ENCODE data around the gene PSTPIP1. TPM values are rescaled to one million over a fixed set of nuclear protein-coding genes. Genes with fewer than 3 reads are reported as not detected.

Gene PSTPIP1
- polyA plus RNA-seq, 1 donor from 2014 or later, result not detected

DNA sequence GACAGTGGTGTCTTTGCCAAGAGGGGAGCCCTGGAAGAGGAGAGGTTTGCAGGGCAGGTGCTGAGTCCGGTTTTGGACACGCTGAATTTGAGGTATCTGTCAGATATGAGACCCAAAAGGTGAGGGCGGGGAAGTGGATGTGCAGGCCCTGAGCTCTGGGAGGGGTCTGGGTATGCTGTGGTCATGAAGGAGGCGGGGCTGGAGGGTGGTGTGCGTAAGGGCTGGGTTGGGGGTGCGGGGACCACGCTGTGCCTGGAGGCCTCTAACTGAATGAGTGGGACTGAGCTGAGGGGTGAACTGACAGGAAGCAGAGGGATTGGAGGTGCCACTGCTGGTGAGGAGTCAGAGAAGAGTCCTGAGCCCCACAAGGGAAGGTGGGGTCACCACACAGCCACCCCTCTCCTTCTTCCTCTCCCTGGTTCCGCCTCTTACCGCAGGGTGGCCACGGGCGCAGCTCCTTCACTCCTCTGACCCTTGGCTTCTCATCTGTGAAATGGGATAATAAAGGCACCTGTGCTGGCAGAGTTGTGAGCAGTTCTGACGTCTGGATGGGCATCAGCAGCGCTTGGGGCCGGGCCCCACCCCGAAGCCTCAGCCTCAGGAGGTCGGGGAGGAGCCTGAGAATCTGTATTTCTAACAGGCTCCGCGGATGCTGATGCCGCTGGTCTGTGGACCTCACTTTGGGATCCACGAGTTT, 28.8 kb downstream of the PSTPIP1 start:
- no peaks in the 10 kb centered on the region for H3K79me2 ChIP-seq (replicated peaks; ENCODE audit: insufficient read depth, low read length)
- no peaks in the 10 kb centered on the region for H3K9me3 ChIP-seq (ENCODE audit: low read length)
- H3K4me3 ChIP-seq (ENCODE audit: low read length), result no peak overlapping the region
- H3K27ac ChIP-seq (ENCODE audit: low read length), result no peak overlapping the region
- TF ChIP-seq RAD21 (conservative IDR thresholded peaks at IDR 0.05) (no peak), POLR2AphosphoS5 (IDR thresholded peaks at IDR 0.05) (no peak), EZH2 (IDR thresholded peaks at IDR 0.05; ENCODE audit: borderline replicate concordance, insufficient read depth, low read length, poor library complexity, severe bottlenecking) (no peak), MXI1 (conservative IDR thresholded peaks at IDR 0.05; ENCODE audit: poor library complexity, severe bottlenecking) (no peak), SMC3 (conservative IDR thresholded peaks at IDR 0.05; ENCODE audit: poor library complexity) (no peak), TAF1 (IDR thresholded peaks at IDR 0.05; ENCODE audit: low read depth) (no peak), EP300 (conservative IDR thresholded peaks at IDR 0.05; ENCODE audit: poor library complexity, severe bottlenecking) (no peak), REST (IDR thresholded peaks at IDR 0.05; ENCODE audit: borderline replicate concordance) (no peak)
- TF ChIP-seq, protein P1, sequence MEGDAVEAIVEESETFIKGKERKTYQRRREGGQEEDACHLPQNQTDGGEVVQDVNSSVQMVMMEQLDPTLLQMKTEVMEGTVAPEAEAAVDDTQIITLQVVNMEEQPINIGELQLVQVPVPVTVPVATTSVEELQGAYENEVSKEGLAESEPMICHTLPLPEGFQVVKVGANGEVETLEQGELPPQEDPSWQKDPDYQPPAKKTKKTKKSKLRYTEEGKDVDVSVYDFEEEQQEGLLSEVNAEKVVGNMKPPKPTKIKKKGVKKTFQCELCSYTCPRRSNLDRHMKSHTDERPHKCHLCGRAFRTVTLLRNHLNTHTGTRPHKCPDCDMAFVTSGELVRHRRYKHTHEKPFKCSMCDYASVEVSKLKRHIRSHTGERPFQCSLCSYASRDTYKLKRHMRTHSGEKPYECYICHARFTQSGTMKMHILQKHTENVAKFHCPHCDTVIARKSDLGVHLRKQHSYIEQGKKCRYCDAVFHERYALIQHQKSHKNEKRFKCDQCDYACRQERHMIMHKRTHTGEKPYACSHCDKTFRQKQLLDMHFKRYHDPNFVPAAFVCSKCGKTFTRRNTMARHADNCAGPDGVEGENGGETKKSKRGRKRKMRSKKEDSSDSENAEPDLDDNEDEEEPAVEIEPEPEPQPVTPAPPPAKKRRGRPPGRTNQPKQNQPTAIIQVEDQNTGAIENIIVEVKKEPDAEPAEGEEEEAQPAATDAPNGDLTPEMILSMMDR (IDR thresholded peaks at IDR 0.05; ENCODE audit: poor library complexity, severe bottlenecking), result no peak
- H3K4me2 ChIP-seq (ENCODE audit: low read length), result no peak overlapping the region
- no peaks in the 10 kb centered on the region for H3K27me3 ChIP-seq (ENCODE audit: insufficient read depth, low read depth, low read length)
- no peaks in the 10 kb centered on the region for H3F3A ChIP-seq (ENCODE audit: insufficient read depth, low read length, poor library complexity, severe bottlenecking)
- no peaks in the 10 kb centered on the region for H3K9me2 ChIP-seq (ENCODE audit: insufficient read depth, low read length)
- H2AFZ ChIP-seq (ENCODE audit: low read depth, low read length), result no peak overlapping the region
- H3K36me3 ChIP-seq (ENCODE audit: insufficient read depth, low read length), result no peaks in the 10 kb centered on the region
- H4K20me1 ChIP-seq (ENCODE audit: insufficient read depth), result no peaks in the 10 kb centered on the region
- no peak overlapping the region for H3K9ac ChIP-seq (ENCODE audit: low read length)

DNA sequence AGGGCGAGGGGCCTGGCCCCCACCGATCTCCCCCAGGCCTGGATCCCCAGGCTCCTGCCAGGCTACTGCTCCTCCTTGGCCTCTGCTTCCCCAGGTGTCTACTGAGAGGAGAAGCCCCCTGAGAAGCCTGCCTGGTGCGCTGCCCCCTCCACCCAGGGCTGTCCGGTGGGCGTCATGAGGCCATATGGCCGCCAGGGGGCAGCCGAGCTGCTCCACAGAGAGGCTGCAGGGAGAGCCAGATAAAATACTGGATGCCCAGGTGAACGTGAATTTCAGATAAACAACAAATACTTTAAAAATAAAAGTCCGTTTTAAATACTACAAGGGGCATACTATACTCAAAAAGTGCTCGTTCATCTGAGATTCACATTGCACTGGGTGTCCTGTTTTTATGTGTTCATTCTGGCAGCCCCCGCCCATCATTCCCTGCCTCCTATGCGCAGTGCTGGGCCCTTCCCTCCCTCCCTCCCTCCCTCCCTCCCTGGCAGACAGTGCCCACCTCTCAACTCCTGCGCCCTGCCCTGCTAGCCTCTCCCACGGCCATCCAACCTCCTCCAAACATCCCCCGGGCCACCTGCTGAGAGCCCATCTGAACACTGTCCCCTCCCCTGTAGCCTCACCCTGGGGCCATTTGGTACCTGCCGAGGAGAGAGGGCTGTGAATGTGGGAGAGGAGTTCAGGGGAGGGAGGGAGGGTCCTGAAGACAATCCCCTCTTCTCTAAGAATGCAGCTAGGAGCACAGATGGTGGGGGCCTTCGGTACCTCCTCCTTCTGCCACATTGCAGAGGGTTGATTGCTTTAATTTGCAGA, 29.6 kb downstream of the PSTPIP1 start:
- Histone ChIP-seq H3K27me3 (ENCODE audit: insufficient read depth, low read depth, low read length) (no peaks in the 10 kb centered on the region), H3K36me3 (ENCODE audit: insufficient read depth, low read length) (no peaks in the 10 kb centered on the region), H3F3A (ENCODE audit: insufficient read depth, low read length, poor library complexity, severe bottlenecking) (no peaks in the 10 kb centered on the region), H3K9me2 (ENCODE audit: insufficient read depth, low read length) (no peaks in the 10 kb centered on the region), H2AFZ (ENCODE audit: low read depth, low read length) (no peak overlapping the region), H3K9ac (ENCODE audit: low read length) (no peak overlapping the region), H3K4me2 (ENCODE audit: low read length) (no peak overlapping the region), H3K9me3 (ENCODE audit: low read length) (no peaks in the 10 kb centered on the region), H4K20me1 (ENCODE audit: insufficient read depth) (no peaks in the 10 kb centered on the region), H3K4me3 (ENCODE audit: low read length) (no peak overlapping the region), H3K27ac (ENCODE audit: low read length) (no peak overlapping the region), H3K79me2 (replicated peaks; ENCODE audit: insufficient read depth, low read length) (no peaks in the 10 kb centered on the region)
- TF ChIP-seq EZH2 (IDR thresholded peaks at IDR 0.05; ENCODE audit: borderline replicate concordance, insufficient read depth, low read length, poor library complexity, severe bottlenecking), result no peak
- TF ChIP-seq SMC3 (conservative IDR thresholded peaks at IDR 0.05; ENCODE audit: poor library complexity), result peak; percentile 79
- TF ChIP-seq REST (IDR thresholded peaks at IDR 0.05; ENCODE audit: borderline replicate concordance), result no peak
- peak; percentile 76 for TF ChIP-seq RAD21 (conservative IDR thresholded peaks at IDR 0.05)
- no peak for TF ChIP-seq EP300 (conservative IDR thresholded peaks at IDR 0.05; ENCODE audit: poor library complexity, severe bottlenecking)
- no peak for TF ChIP-seq POLR2AphosphoS5 (IDR thresholded peaks at IDR 0.05)
- TF ChIP-seq, protein P1 (IDR thresholded peaks at IDR 0.05; ENCODE audit: poor library complexity, severe bottlenecking), result peak; percentile 89

All from neural cell (in vitro differentiated cells).